ENCODE measurements around the gene TMEM158. TPM values are rescaled to one million over a fixed set of nuclear protein-coding genes. Genes with fewer than 3 reads are reported as not detected.

The TMEM158 gene
- total and polyA plus RNA-seq, 3 donors from 2014 or later = 5.9 to 11.2 (median 7.8) TPM

DNA sequence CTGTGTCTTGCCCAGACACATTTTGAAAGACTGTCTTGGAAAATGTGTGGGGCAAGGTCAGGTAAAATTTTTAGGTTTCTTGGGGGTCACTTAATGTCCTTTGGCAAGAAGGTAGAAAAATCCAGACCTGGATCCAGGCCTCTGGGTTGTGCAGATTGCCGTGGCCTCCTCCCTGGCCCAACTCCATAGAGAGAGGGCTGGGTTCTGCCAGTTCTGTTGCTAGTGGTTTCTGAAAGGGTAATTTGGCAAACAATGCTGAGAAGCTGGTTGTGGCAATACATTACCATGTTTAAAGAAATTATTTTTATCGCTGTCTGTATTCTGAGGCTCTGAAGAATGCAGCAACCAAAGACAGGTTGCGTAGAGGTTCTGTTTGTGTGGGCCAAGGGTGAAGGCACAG lies 20.2 kb upstream of the TMEM158 start:
- no peaks in the 10 kb centered on the region for H3K4me1 ChIP-seq
- H3K27ac ChIP-seq = no peak overlapping the region
- H3K4me3 ChIP-seq = no peak overlapping the region
- TF ChIP-seq, protein P1, sequence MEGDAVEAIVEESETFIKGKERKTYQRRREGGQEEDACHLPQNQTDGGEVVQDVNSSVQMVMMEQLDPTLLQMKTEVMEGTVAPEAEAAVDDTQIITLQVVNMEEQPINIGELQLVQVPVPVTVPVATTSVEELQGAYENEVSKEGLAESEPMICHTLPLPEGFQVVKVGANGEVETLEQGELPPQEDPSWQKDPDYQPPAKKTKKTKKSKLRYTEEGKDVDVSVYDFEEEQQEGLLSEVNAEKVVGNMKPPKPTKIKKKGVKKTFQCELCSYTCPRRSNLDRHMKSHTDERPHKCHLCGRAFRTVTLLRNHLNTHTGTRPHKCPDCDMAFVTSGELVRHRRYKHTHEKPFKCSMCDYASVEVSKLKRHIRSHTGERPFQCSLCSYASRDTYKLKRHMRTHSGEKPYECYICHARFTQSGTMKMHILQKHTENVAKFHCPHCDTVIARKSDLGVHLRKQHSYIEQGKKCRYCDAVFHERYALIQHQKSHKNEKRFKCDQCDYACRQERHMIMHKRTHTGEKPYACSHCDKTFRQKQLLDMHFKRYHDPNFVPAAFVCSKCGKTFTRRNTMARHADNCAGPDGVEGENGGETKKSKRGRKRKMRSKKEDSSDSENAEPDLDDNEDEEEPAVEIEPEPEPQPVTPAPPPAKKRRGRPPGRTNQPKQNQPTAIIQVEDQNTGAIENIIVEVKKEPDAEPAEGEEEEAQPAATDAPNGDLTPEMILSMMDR (IDR thresholded peaks at IDR 0.05) = no peak
- no peak for TF ChIP-seq POLR2A (IDR thresholded peaks at IDR 0.05)
- intact Hi-C loops (cut with DNase I; ENCODE audit: low total_unique reads) = no loop called here
- H3K36me3 ChIP-seq (ENCODE audit: low read depth, missing control alignments) = no peaks in the 10 kb centered on the region
- H3K27me3 ChIP-seq = no peaks in the 10 kb centered on the region
- no peak for DNase-seq
- WGBS, 2 donors = 91 to 98% methylated on average over 3 of the region's 3 CpGs
- H3K9me3 ChIP-seq = no peaks in the 10 kb centered on the region

DNA sequence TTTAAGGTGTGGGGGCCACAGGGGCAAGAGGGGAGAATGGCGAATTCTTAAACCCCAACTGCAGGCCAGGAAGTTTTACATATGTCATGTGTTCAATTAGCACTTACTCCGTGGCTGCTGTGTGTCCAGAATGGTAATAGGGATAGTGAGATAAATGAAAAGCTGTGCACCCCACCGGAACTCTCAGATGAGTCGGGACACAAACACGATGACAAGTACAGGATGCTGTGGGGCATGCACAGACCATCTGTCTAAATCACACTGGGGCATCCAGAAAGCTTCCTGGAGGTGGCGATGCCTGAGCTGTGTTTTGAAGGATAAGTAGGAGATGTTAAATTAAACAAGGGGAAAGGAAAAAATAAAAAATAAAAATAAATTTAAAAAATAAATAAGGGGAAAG lies 18.3 kb upstream of the TMEM158 start:
- intact Hi-C loops (cut with DNase I; ENCODE audit: low total_unique reads) = no loop called here
- Histone ChIP-seq H3K27me3 (no peaks in the 10 kb centered on the region), H3K27ac (no peak overlapping the region), H3K4me3 (no peak overlapping the region), H3K9me3 (no peaks in the 10 kb centered on the region), H3K36me3 (ENCODE audit: low read depth, missing control alignments) (no peaks in the 10 kb centered on the region), H3K4me1 (no peaks in the 10 kb centered on the region)
- 83 to 93% methylated on average over 6 of the region's 6 CpGs for WGBS, 2 donors
- no peak for TF ChIP-seq POLR2A (IDR thresholded peaks at IDR 0.05)
- no peak for DNase-seq

DNA sequence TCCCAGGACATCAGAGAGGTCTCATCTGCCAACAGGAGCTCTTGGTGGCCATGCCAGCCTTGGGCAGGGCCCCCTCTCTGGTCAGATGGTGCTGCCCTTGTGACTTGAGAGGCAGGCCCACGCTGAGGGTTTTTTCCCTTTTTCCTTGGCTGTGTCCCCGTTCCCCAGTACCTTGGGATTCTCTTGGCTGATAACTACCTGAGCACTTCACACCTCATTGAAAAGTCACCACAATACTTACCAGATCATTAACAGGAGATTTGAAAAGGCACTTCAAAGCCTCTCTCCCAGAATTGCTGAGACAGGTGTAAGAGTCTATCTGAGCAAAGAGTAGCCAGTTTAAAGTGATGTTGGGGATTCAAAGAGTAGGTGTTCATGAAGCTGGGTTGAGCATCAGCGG lies 15.1 kb upstream of the TMEM158 start:
- Histone ChIP-seq H3K9me3 (no peaks in the 10 kb centered on the region), H3K4me1 (no peaks in the 10 kb centered on the region), H3K36me3 (ENCODE audit: low read depth, missing control alignments) (no peaks in the 10 kb centered on the region), H3K27me3 (no peaks in the 10 kb centered on the region), H3K4me3 (no peak overlapping the region), H3K27ac (no peak overlapping the region)
- intact Hi-C loops (cut with DNase I; ENCODE audit: low total_unique reads) = no loop called here
- TF ChIP-seq, protein P1 (IDR thresholded peaks at IDR 0.05) = no peak
- TF ChIP-seq POLR2A (IDR thresholded peaks at IDR 0.05) = no peak
- no peak for DNase-seq
- WGBS, 2 donors = 69 to 78% methylated on average over 3 of the region's 3 CpGs

DNA sequence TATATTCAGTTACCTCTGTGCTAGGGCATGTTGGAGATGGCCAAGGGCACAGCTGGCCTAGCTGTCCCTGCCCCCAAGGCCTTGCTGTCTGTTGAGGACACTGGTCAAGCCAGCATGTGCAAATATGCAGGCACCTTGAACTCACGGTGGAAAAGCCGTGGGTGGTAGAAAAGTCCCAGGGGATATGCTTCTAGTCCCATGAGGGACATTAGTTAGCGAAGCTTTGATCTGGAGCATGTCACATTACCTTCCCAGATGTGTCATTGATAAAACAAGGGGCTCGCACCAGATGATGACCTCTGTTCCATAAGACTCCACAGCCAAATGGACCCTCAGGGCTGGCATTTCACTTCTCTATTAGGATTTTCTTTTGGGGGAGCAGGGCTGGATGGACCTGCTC lies 14.2 kb upstream of the TMEM158 start:
- H3K4me1 ChIP-seq = no peaks in the 10 kb centered on the region
- H3K36me3 ChIP-seq (ENCODE audit: low read depth, missing control alignments) = no peaks in the 10 kb centered on the region
- TF ChIP-seq, protein P1 (IDR thresholded peaks at IDR 0.05) = no peak
- no peak for TF ChIP-seq POLR2A (IDR thresholded peaks at IDR 0.05)
- H3K27ac ChIP-seq = no peak overlapping the region
- no peaks in the 10 kb centered on the region for H3K9me3 ChIP-seq
- intact Hi-C loops (cut with DNase I; ENCODE audit: low total_unique reads) = no loop called here
- no peak for DNase-seq
- WGBS, 2 donors = 73 to 74% methylated on average over 4 of the region's 4 CpGs
- no peak overlapping the region for H3K4me3 ChIP-seq
- H3K27me3 ChIP-seq = no peaks in the 10 kb centered on the region

DNA sequence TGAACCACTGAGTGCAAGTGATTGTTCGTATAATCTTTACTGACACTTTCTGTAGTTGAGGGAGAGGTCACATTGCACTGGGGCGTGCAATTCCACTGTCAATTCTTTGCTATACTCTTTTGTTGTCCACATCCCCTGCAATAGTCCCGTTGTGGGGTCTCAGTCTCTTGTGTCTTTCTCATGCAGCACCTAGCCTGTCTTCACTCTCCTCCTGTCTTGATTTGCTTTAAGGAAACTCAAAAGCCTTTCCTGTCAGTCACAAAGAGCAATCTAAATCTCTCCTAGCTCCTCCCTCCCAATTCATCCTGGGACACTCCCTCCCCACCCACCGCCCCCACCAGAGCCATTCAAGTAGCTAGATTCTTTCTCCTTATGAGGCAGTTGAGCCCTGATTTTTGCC lies 13.2 kb upstream of the TMEM158 start:
- Histone ChIP-seq H3K9me3 (no peaks in the 10 kb centered on the region), H3K4me1 (no peaks in the 10 kb centered on the region), H3K4me3 (no peak overlapping the region), H3K27ac (no peak overlapping the region), H3K27me3 (no peaks in the 10 kb centered on the region), H3K36me3 (ENCODE audit: low read depth, missing control alignments) (no peaks in the 10 kb centered on the region)
- WGBS, 2 donors = 83 to 88% methylated on average over 4 of the region's 4 CpGs
- intact Hi-C loops (cut with DNase I; ENCODE audit: low total_unique reads) = no loop called here
- TF ChIP-seq, protein P1 (IDR thresholded peaks at IDR 0.05) = no peak
- DNase-seq = no peak

Measured in testis (tissue), 3 donors.